Liver (tissue), 9 donors: ENCODE measurements around the gene TWIST1. TPM values are rescaled to one million over a fixed set of nuclear protein-coding genes. Genes with fewer than 3 reads are reported as not detected.

Experiments
- DNase-seq: peaks from one replicate; pipeline ENCODE4 v3.0.0-alpha.2; 2017; ENCODE audit warnings: low spot score
- H3K27ac ChIP-seq, 2 donors: one replicate each; pipeline ENCODE4 v1.7.0; 2013; ENCODE audit warnings: inconsistent platforms in 2 of 2, low read length in 2 of 2, control low read depth in 1 of 2, low read depth in 1 of 2, mild to moderate bottlenecking in 1 of 2
- H3K27me3 ChIP-seq, 4 donors: one replicate each; pipeline versions ENCODE4 v1.6.1 to v1.7.0; 2013; ENCODE audit warnings: low read length in 3 of 4, inconsistent platforms in 1 of 4, mild to moderate bottlenecking in 1 of 4, moderate library complexity in 1 of 4; ENCODE audit not compliant: control insufficient read depth in 4 of 4, insufficient read depth in 4 of 4
- H3K36me3 ChIP-seq, 4 donors: one replicate each; pipeline versions ENCODE4 v1.6.1 to v1.7.0; 2013; ENCODE audit warnings: low read length in 3 of 4, mild to moderate bottlenecking in 3 of 4, low read depth in 1 of 4, moderate library complexity in 1 of 4; ENCODE audit not compliant: control insufficient read depth in 4 of 4, insufficient read depth in 3 of 4
- H3K4me1 ChIP-seq, 4 donors: one replicate each; pipeline versions ENCODE4 v1.6.1 to v1.7.0; 2013; ENCODE audit warnings: low read length in 3 of 4, mild to moderate bottlenecking in 3 of 4, moderate library complexity in 1 of 4; ENCODE audit not compliant: control insufficient read depth in 4 of 4, insufficient read depth in 4 of 4
- H3K4me3 ChIP-seq, 3 donors: one replicate each; pipeline versions ENCODE4 v1.6.1 to v1.7.0; 2013; ENCODE audit warnings: low read length in 3 of 3, control low read depth in 1 of 3, low read depth in 1 of 3, mild to moderate bottlenecking in 1 of 3
- H3K9ac ChIP-seq, 2 donors: one replicate each; pipeline ENCODE4 v1.7.0; 2013; ENCODE audit warnings: low read length in 2 of 2, mild to moderate bottlenecking in 2 of 2, moderate library complexity in 2 of 2, control low read depth in 1 of 2, low read depth in 1 of 2
- H3K9me3 ChIP-seq, 4 donors: one replicate each; pipeline versions ENCODE4 v1.6.1 to v1.7.0; 2013; ENCODE audit warnings: low read length in 3 of 4; ENCODE audit not compliant: control insufficient read depth in 4 of 4
- EGR1 ChIP-seq, 2 donors: IDR thresholded peaks; 2 replicates each; pipeline ENCODE4 v1.6.1; 2016 to 2018; ENCODE audit warnings: antibody characterized with exemption in 2 of 2, low read depth in 2 of 2
- FOXA1 ChIP-seq: IDR thresholded peaks from 2 replicates; pipeline ENCODE4 v1.6.1; 2016; ENCODE audit warnings: antibody characterized with exemption
- FOXA2 ChIP-seq: IDR thresholded peaks from 2 replicates; pipeline ENCODE4 v1.6.1; 2016; ENCODE audit warnings: antibody characterized with exemption
- GABPA ChIP-seq, 2 donors: IDR thresholded peaks in 1 of 2; conservative IDR thresholded peaks in 1 of 2; 2 replicates each; pipeline ENCODE4 v1.6.1; 2016; ENCODE audit warnings: antibody characterized with exemption in 2 of 2, mild to moderate bottlenecking in 1 of 2, moderate library complexity in 1 of 2
- HNF4A ChIP-seq, 2 donors: conservative IDR thresholded peaks; 2 replicates each; pipeline ENCODE4 v1.6.1; 2016; ENCODE audit warnings: antibody characterized with exemption in 2 of 2, mild to moderate bottlenecking in 2 of 2
- HNF4G ChIP-seq: IDR thresholded peaks from 2 replicates; pipeline ENCODE4 v1.6.1; 2016; ENCODE audit warnings: antibody characterized with exemption
- JUND ChIP-seq, 2 donors: IDR thresholded peaks; 2 replicates each; pipeline ENCODE4 v1.6.1; 2016; ENCODE audit warnings: antibody characterized with exemption in 2 of 2
- MAX ChIP-seq: IDR thresholded peaks from 2 replicates; pipeline ENCODE4 v1.6.1; 2016; ENCODE audit warnings: antibody characterized with exemption
- NR2F2 ChIP-seq: IDR thresholded peaks from 2 replicates; pipeline ENCODE4 v1.6.1; 2016; ENCODE audit warnings: antibody characterized with exemption
- RAD21 ChIP-seq, 2 donors: IDR thresholded peaks; 2 replicates each; pipeline ENCODE4 v1.6.1; 2016; ENCODE audit warnings: antibody characterized with exemption in 2 of 2, mild to moderate bottlenecking in 2 of 2
- RXRA ChIP-seq, 2 donors: IDR thresholded peaks; 2 replicates each; pipeline ENCODE4 v1.6.1; 2017 to 2018; ENCODE audit warnings: antibody characterized with exemption in 2 of 2, mild to moderate bottlenecking in 1 of 2
- SP1 ChIP-seq: IDR thresholded peaks from 2 replicates; pipeline ENCODE4 v1.6.1; 2018; ENCODE audit warnings: antibody characterized with exemption, mild to moderate bottlenecking
- TAF1 ChIP-seq: conservative IDR thresholded peaks from 2 replicates; pipeline ENCODE4 v1.6.1; 2016; ENCODE audit warnings: antibody characterized with exemption, mild to moderate bottlenecking
- YY1 ChIP-seq: IDR thresholded peaks from 2 replicates; pipeline ENCODE4 v1.6.1; 2016; ENCODE audit warnings: antibody characterized with exemption, mild to moderate bottlenecking
- ZBTB33 ChIP-seq: IDR thresholded peaks from 2 replicates; pipeline ENCODE4 v1.6.1; 2016; ENCODE audit warnings: antibody characterized with exemption
- WGBS: extraction: QIAGEN DNeasy Blood & Tissue Kit; methylation state at CpG from one replicate; pipeline ENCODE4 v1.1.7; 2013; 5-methylcytosine and 5-hydroxymethylcytosine counted together
- polyA plus RNA-seq, 2 donors: library from polyadenylated mRNA; stranded (reverse) in 1 of 2; unstranded in 1 of 2; fragments of 200-250 nt in 1 of 2; fragments of >200 nt in 1 of 2; fragmentation: Nextera tagmentation in 1 of 2; extraction: Ambion mirVana in 1 of 2; gene quantifications; one replicate each; pipeline versions ENCODE4 v1.2.1 to v1.2.3, GENCODE V29; 2013 to 2015
- total RNA-seq, 2 donors: library from RNA; depleted of rRNA; stranded (reverse); fragments of >200 nt; gene quantifications; one replicate each; pipeline ENCODE4 v1.2.3, GENCODE V29; 2014
- TF ChIP-seq, protein P1 (sequence below): IDR thresholded peaks from 2 replicates; pipeline ENCODE4 v1.6.1; 2016; ENCODE audit warnings: antibody characterized with exemption
- TF ChIP-seq, protein P2 (sequence below): IDR thresholded peaks from 2 replicates; pipeline ENCODE4 v1.6.1; 2016; ENCODE audit warnings: antibody characterized with exemption, mild to moderate bottlenecking
- TF ChIP-seq, protein P3 (sequence below): fragments of 150-350 bp; IDR thresholded peaks from 2 replicates; pipeline ENCODE4 v1.5.1; 2017; ENCODE audit warnings: improper control_type of control experiment, low read depth, low read length; ENCODE audit not compliant: missing input control
- donor health status: healthy.
- donor health status: healthy.
- donor health status: healthy.
- donor health status: healthy.
- donor health status: healthy.

TWIST1 gene
- total and polyA plus RNA-seq, 4 donors, result 0.15 to 0.19 (median 0.17) TPM; not detected in 1

- no peak for TF ChIP-seq FOXA2
These were observed 4.5 kb downstream of the TWIST1 start (continued) for GRCh38 chr7:19113002-19113350.

GRCh38 chr7:19112274-19113001 lies 5.0 kb downstream of the TWIST1 start:
- 11% methylated on average over 42 of the region's 42 CpGs for WGBS
- H3K27ac ChIP-seq, result no peak overlapping the region
- no peaks in the 10 kb centered on the region for H3K36me3 ChIP-seq
- peaks cover 0 to 36% (median 13%) of the 10 kb centered on the region in 4 donors for H3K27me3 ChIP-seq
- H3K9ac ChIP-seq, result no peak overlapping the region
- peaks cover 0 to 17% (median 11%) of the 10 kb centered on the region in 4 donors for H3K4me1 ChIP-seq
- TF ChIP-seq, protein P1, sequence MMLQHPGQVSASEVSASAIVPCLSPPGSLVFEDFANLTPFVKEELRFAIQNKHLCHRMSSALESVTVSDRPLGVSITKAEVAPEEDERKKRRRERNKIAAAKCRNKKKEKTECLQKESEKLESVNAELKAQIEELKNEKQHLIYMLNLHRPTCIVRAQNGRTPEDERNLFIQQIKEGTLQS, result no peak
- no peak for TF ChIP-seq FOXA1
- TF ChIP-seq RXRA (IDR thresholded peaks at IDR 0.05), result no peak
- no peak for TF ChIP-seq YY1
- peaks cover 0 to 3% (median under 1%) of the 10 kb centered on the region in 4 donors for H3K9me3 ChIP-seq
- H3K4me3 ChIP-seq, result no peak overlapping the region
- DNase-seq, result no peak

GRCh38 chr7:19111474-19112273 lies 5.8 kb downstream of the TWIST1 start:
- no peak overlapping the region for H3K4me3 ChIP-seq
- no peak overlapping the region for H3K9ac ChIP-seq
- peaks cover 0 to 3% (median under 1%) of the 10 kb centered on the region in 4 donors for H3K9me3 ChIP-seq
- no peak for DNase-seq
- H3K36me3 ChIP-seq, result no peaks in the 10 kb centered on the region
- TF ChIP-seq, protein P2, sequence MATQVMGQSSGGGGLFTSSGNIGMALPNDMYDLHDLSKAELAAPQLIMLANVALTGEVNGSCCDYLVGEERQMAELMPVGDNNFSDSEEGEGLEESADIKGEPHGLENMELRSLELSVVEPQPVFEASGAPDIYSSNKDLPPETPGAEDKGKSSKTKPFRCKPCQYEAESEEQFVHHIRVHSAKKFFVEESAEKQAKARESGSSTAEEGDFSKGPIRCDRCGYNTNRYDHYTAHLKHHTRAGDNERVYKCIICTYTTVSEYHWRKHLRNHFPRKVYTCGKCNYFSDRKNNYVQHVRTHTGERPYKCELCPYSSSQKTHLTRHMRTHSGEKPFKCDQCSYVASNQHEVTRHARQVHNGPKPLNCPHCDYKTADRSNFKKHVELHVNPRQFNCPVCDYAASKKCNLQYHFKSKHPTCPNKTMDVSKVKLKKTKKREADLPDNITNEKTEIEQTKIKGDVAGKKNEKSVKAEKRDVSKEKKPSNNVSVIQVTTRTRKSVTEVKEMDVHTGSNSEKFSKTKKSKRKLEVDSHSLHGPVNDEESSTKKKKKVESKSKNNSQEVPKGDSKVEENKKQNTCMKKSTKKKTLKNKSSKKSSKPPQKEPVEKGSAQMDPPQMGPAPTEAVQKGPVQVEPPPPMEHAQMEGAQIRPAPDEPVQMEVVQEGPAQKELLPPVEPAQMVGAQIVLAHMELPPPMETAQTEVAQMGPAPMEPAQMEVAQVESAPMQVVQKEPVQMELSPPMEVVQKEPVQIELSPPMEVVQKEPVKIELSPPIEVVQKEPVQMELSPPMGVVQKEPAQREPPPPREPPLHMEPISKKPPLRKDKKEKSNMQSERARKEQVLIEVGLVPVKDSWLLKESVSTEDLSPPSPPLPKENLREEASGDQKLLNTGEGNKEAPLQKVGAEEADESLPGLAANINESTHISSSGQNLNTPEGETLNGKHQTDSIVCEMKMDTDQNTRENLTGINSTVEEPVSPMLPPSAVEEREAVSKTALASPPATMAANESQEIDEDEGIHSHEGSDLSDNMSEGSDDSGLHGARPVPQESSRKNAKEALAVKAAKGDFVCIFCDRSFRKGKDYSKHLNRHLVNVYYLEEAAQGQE, result no peak
- TF ChIP-seq FOXA1, result no peak
- TF ChIP-seq SP1, result no peak
- no peak for TF ChIP-seq RAD21 (IDR thresholded peaks at IDR 0.05)
- TF ChIP-seq HNF4A (conservative IDR thresholded peaks at IDR 0.05), result no peak
- TF ChIP-seq TAF1, result no peak
- TF ChIP-seq, protein P3, sequence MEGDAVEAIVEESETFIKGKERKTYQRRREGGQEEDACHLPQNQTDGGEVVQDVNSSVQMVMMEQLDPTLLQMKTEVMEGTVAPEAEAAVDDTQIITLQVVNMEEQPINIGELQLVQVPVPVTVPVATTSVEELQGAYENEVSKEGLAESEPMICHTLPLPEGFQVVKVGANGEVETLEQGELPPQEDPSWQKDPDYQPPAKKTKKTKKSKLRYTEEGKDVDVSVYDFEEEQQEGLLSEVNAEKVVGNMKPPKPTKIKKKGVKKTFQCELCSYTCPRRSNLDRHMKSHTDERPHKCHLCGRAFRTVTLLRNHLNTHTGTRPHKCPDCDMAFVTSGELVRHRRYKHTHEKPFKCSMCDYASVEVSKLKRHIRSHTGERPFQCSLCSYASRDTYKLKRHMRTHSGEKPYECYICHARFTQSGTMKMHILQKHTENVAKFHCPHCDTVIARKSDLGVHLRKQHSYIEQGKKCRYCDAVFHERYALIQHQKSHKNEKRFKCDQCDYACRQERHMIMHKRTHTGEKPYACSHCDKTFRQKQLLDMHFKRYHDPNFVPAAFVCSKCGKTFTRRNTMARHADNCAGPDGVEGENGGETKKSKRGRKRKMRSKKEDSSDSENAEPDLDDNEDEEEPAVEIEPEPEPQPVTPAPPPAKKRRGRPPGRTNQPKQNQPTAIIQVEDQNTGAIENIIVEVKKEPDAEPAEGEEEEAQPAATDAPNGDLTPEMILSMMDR, result no peak
- no peak for TF ChIP-seq YY1
- TF ChIP-seq EGR1 (IDR thresholded peaks at IDR 0.05; ENCODE audit: low read depth in 2 of 2), result no peak
- TF ChIP-seq MAX, result no peak
- no peak for TF ChIP-seq GABPA (IDR thresholded peaks at IDR 0.05 in 1 of 2, conservative IDR thresholded peaks at IDR 0.05 in 1 of 2)
- no peak for TF ChIP-seq FOXA2
- no peak for TF ChIP-seq NR2F2
- TF ChIP-seq RXRA (IDR thresholded peaks at IDR 0.05), result no peak
- no peak for TF ChIP-seq HNF4G
- TF ChIP-seq, protein P1, result no peak
- no peak for TF ChIP-seq JUND (IDR thresholded peaks at IDR 0.05)
- TF ChIP-seq ZBTB33, result no peak
- H3K27me3 ChIP-seq, result peaks cover 0 to 41% (median 9%) of the 10 kb centered on the region in 4 donors
- 21% methylated on average over 15 of the region's 15 CpGs for WGBS
- no peak overlapping the region for H3K27ac ChIP-seq
- peaks cover 3 to 18% (median 10%) of the 10 kb centered on the region in 4 donors for H3K4me1 ChIP-seq
